K562 (cell line): Measurements from ENCODE around the gene CSNK1G2. TPM values are rescaled to one million over a fixed set of nuclear protein-coding genes. Genes with fewer than 3 reads are reported as not detected.

Experiments used
- ADNP ChIP-seq: fragments of 200-800 bp; sonication (Bioruptor generic); IDR thresholded peaks from 2 replicates; pipeline ENCODE4 v1.6.1; 2016; ENCODE audit warnings: missing genetic modification characterization, missing compliant biosample characterization
- BCL6 ChIP-seq: fragments of 250-450 bp; sonication (Bioruptor Pico); IDR thresholded peaks from 2 replicates; pipeline ENCODE4 v1.4.0; 2020
- BCLAF1 ChIP-seq, 2 experiments: fragments of 450-650 bp in 1 of 2; IDR thresholded peaks; 2 replicates each; pipeline ENCODE4 v1.6.1; 2011 to 2017; ENCODE audit warnings: low read depth in 2 of 2, antibody characterized with exemption in 1 of 2, borderline replicate concordance in 1 of 2, low read length in 1 of 2, mild to moderate bottlenecking in 1 of 2, mixed read lengths in 1 of 2; ENCODE audit not compliant: control insufficient read depth in 1 of 2
- CBFA2T3 ChIP-seq: fragments of 450-650 bp; IDR thresholded peaks from 2 replicates; pipeline ENCODE4 v1.6.1; 2017
- GTF2F1 ChIP-seq: IDR thresholded peaks from 2 replicates; pipeline ENCODE4 v1.6.1; 2011; ENCODE audit warnings: low read depth, low read length, improper control_type of control experiment
- HEY1 ChIP-seq: fragments of 250-450 bp; sonication (Bioruptor Pico); IDR thresholded peaks from 2 replicates; pipeline ENCODE4 v1.5.0; 2020; ENCODE audit warnings: mild to moderate bottlenecking, moderate library complexity, borderline replicate concordance
- HNRNPL ChIP-seq: fragments of 200-400 bp; formaldehyde crosslinking; IDR thresholded peaks from 2 replicates; pipeline ENCODE4 v1.6.1; 2017; ENCODE audit warnings: low read depth, mild to moderate bottlenecking, low read length
- KAT8 ChIP-seq: fragments of 450-650 bp; IDR thresholded peaks from 2 replicates; pipeline ENCODE4 v1.6.1; 2016; ENCODE audit warnings: low read depth, mild to moderate bottlenecking
- POLR2G ChIP-seq: fragments of 200-400 bp; formaldehyde crosslinking; IDR thresholded peaks from 2 replicates; pipeline ENCODE4 v1.6.1; 2017; ENCODE audit warnings: low read depth, mild to moderate bottlenecking, antibody characterized with exemption, low read length, moderate library complexity
- SMARCA5 ChIP-seq: fragments of 450-650 bp; IDR thresholded peaks from 2 replicates; pipeline ENCODE4 v1.6.1; 2016
- ZBTB11 ChIP-seq, 3 experiments: fragments of 200-800 bp in 1 of 3; fragments of 250-450 bp in 1 of 3; fragments of 450-650 bp in 1 of 3; sonication (Bioruptor Pico) in 1 of 3; sonication (Bioruptor generic) in 1 of 3; formaldehyde crosslinking in 1 of 3; IDR thresholded peaks; 2 replicates each; pipeline versions ENCODE4 v1.6.1 to v1.8.0; 2016 to 2022; ENCODE audit warnings: mild to moderate bottlenecking in 2 of 3, missing genetic modification characterization in 2 of 3, missing compliant biosample characterization in 1 of 3, moderate library complexity in 1 of 3
- ZBTB7A ChIP-seq: IDR thresholded peaks from 2 replicates; pipeline ENCODE4 v1.6.1; 2011; ENCODE audit warnings: low read depth, mild to moderate bottlenecking, low read length, moderate library complexity, borderline replicate concordance; ENCODE audit not compliant: control insufficient read depth
- ZEB2 ChIP-seq: fragments of 450-650 bp; IDR thresholded peaks from 2 replicates; pipeline ENCODE4 v1.6.1; 2016
- ZMIZ1 ChIP-seq, 2 experiments: fragments of 150-350 bp in 1 of 2; IDR thresholded peaks; 2 replicates each; pipeline ENCODE4 v1.6.1; 2012 to 2016; ENCODE audit warnings: low read depth in 2 of 2, low read length in 2 of 2, mild to moderate bottlenecking in 1 of 2, moderate library complexity in 1 of 2
- ZNF263 ChIP-seq: sonication (generic); formaldehyde crosslinking; IDR thresholded peaks from 2 replicates; pipeline ENCODE4 v1.8.0; 2022; ENCODE audit warnings: mild to moderate bottlenecking, missing genetic modification reagents, borderline replicate concordance
- ZNF282 ChIP-seq: sonication (generic); formaldehyde crosslinking; IDR thresholded peaks from 2 replicates; pipeline ENCODE4 v1.8.1; 2023; ENCODE audit warnings: missing genetic modification reagents
- ZNF324 ChIP-seq: fragments of 250-450 bp; sonication (Bioruptor Pico); IDR thresholded peaks from 2 replicates; pipeline ENCODE4 v1.4.0; 2020; ENCODE audit warnings: mild to moderate bottlenecking
- ZNF57 ChIP-seq: fragments of 450-650 bp; formaldehyde crosslinking; IDR thresholded peaks from 2 replicates; pipeline ENCODE4 v1.4.0; 2020; ENCODE audit warnings: mild to moderate bottlenecking, moderate library complexity
- polyA plus RNA-seq, 8 experiments: library from polyadenylated mRNA; depleted of rRNA in 4 of 8; stranded (reverse) in 5 of 8; unstranded in 3 of 8; fragments of >200 nt; fragmentation: Nextera tagmentation in 2 of 8; fragmentation: Illumina TruSeq in 1 of 8; extraction: Ambion mirVana in 2 of 8; extraction: Trizol in 1 of 8; gene quantifications; 2 replicates each; pipeline versions ENCODE4 v1.2.1 to v1.2.3, GENCODE V29; 2011 to 2014; ENCODE audit warnings: inconsistent platforms in 1 of 8, missing spikeins in 1 of 8
- total RNA-seq, 7 experiments: library from RNA; depleted of rRNA in 6 of 7; stranded (reverse); fragments of >200 nt in 6 of 7; fragmentation: Illumina TruSeq in 2 of 7; extraction: Trizol in 2 of 7; gene quantifications; 2 replicates each; pipeline versions ENCODE4 v1.2.1 to v1.2.3, GENCODE V29; 2011 to 2021; ENCODE audit warnings: low replicate concordance in 1 of 7

Gene CSNK1G2
- total and polyA plus RNA-seq, 9 of the 15 experiments (the other 6 are each of a cell fraction or from before 2014, with no cell fraction given), result 0.48 to 119 (median 49.5) TPM

GRCh38 chr19:1907563-1908363, 33.2 kb upstream of the CSNK1G2 start (continued):
- TF ChIP-seq ZMIZ1 (IDR thresholded peaks at IDR 0.05; ENCODE audit: low read depth in 2 of 2, low read length in 2 of 2) (no peak), HNRNPL (no peak), BCL6 (CRISPR knock-in tag) (no peak), POLR2G (peak; percentile 50), KAT8 (no peak), ADNP (no peak), ZNF263 (CRISPR knock-in tag) (no peak), ZBTB11 (CRISPR knock-in tag; IDR thresholded peaks at IDR 0.05) (no peak), ZNF282 (no peak), BCLAF1 (IDR thresholded peaks at IDR 0.05; ENCODE audit: borderline replicate concordance in 1 of 2, control insufficient read depth in 1 of 2, low read depth in 2 of 2, low read length in 1 of 2) (no peak), ZNF57 (CRISPR knock-in tag) (no peak), GTF2F1 (no peak), SMARCA5 (no peak), ZEB2 (no peak), ZBTB7A (no peak; the same call in 1 of the 2 replicates), CBFA2T3 (peak; percentile 40; the same call in 1 of the 2 replicates), HEY1 (CRISPR knock-in tag) (no peak), ZNF324 (CRISPR knock-in tag) (no peak)
